ENCODE results near the gene LSAMP. TPM values are rescaled to one million over a fixed set of nuclear protein-coding genes. Genes with fewer than 3 reads are reported as not detected.

LSAMP gene
- total RNA-seq, 2 donors from 2014 or later = 1.7 to 2.1 TPM

GRCh38 chr3:116020989-116021388 lies 424.3 kb downstream of the LSAMP start:
- Histone ChIP-seq H3K27me3 (no peaks in the 10 kb centered on the region), H3K27ac (no peak overlapping the region), H3K9me3 (no peaks in the 10 kb centered on the region), H3K4me3 (no peak overlapping the region), H3K36me3 (no peaks in the 10 kb centered on the region), H3K4me1 (no peaks in the 10 kb centered on the region)
- TF ChIP-seq CTCF (IDR thresholded peaks at IDR 0.05) = no peak
- no peak for DNase-seq (ENCODE audit: low spot score)

GRCh38 chr3:116020495-116020894 lies 424.8 kb downstream of the LSAMP start:
- DNase-seq (ENCODE audit: low spot score) = no peak

GRCh38 chr3:116019254-116019763 lies 426.0 kb downstream of the LSAMP start:
- H3K27me3 ChIP-seq = no peaks in the 10 kb centered on the region
- H3K27ac ChIP-seq = no peak overlapping the region
- no peaks in the 10 kb centered on the region for H3K9me3 ChIP-seq
- H3K4me1 ChIP-seq = no peaks in the 10 kb centered on the region
- no peak for TF ChIP-seq CTCF (IDR thresholded peaks at IDR 0.05)
- H3K4me3 ChIP-seq = no peak overlapping the region
- no peaks in the 10 kb centered on the region for H3K36me3 ChIP-seq
- DNase-seq (ENCODE audit: low spot score) = no peak

More at GRCh38 chr3:116020495-116020894, 424.8 kb downstream of the LSAMP start:
- no peaks in the 10 kb centered on the region for H3K36me3 ChIP-seq
- no peaks in the 10 kb centered on the region for H3K9me3 ChIP-seq
- TF ChIP-seq CTCF (IDR thresholded peaks at IDR 0.05) = no peak
- H3K4me3 ChIP-seq = no peak overlapping the region
- H3K4me1 ChIP-seq = no peaks in the 10 kb centered on the region
- H3K27me3 ChIP-seq = no peaks in the 10 kb centered on the region
- H3K27ac ChIP-seq = no peak overlapping the region

- Histone ChIP-seq H3K27ac (no peak overlapping the region), H3K36me3 (no peaks in the 10 kb centered on the region), H3K4me3 (no peak overlapping the region), H3K4me1 (no peaks in the 10 kb centered on the region), H3K27me3 (no peaks in the 10 kb centered on the region), H3K9me3 (no peaks in the 10 kb centered on the region)
- TF ChIP-seq CTCF (IDR thresholded peaks at IDR 0.05) = no peak
- DNase-seq (ENCODE audit: low spot score) = no peak
Measured at GRCh38 chr3:116018646-116019045, 426.6 kb downstream of the LSAMP start.

- no peaks in the 10 kb centered on the region for H3K4me1 ChIP-seq
Measured at GRCh38 chr3:116015931-116016330, 429.4 kb downstream of the LSAMP start.

More at GRCh38 chr3:116015931-116016330, 429.4 kb downstream of the LSAMP start:
- Histone ChIP-seq H3K9me3 (no peaks in the 10 kb centered on the region), H3K27ac (no peak overlapping the region), H3K27me3 (no peaks in the 10 kb centered on the region), H3K36me3 (no peaks in the 10 kb centered on the region), H3K4me3 (no peak overlapping the region)
- no peak for DNase-seq (ENCODE audit: low spot score)
- TF ChIP-seq CTCF (IDR thresholded peaks at IDR 0.05) = no peak

Data from right atrium auricular region (tissue), 2 donors.